ENCODE data around the gene LAMA5. TPM values are rescaled to one million over a fixed set of nuclear protein-coding genes. Genes with fewer than 3 reads are reported as not detected.

LAMA5 gene
- total RNA-seq, 4 donors from 2014 or later, result 95.2 to 230 (median 139) TPM

- DNase-seq (ENCODE audit: low spot score in 2 of 2), result no peak
- no peak for TF ChIP-seq EP300 (IDR thresholded peaks at IDR 0.05)
- no peak for TF ChIP-seq POLR2A (IDR thresholded peaks at IDR 0.05)
- no peak for TF ChIP-seq CTCF (IDR thresholded peaks at IDR 0.05)
- Histone ChIP-seq H3K27ac (no peak overlapping the region), H3K4me3 (no peak overlapping the region), H3K9me3 (no peaks in the 10 kb centered on the region), H3K36me3 (peaks cover 0 to 97% (median 7%) of the 10 kb centered on the region in 3 donors), H3K27me3 (no peaks in the 10 kb centered on the region), H3K4me1 (no peaks in the 10 kb centered on the region)
- 86 to 90% methylated on average over 18 to 23 of the region's 25 CpGs for WGBS, 2 donors
Measured at GRCh38 chr20:62286493-62287064, 80.5 kb downstream of the LAMA5 start.

- no peaks in the 10 kb centered on the region for H3K9me3 ChIP-seq
- no peaks in the 10 kb centered on the region for H3K27me3 ChIP-seq
- H3K4me3 ChIP-seq, result no peak overlapping the region
- TF ChIP-seq POLR2A (IDR thresholded peaks at IDR 0.05) (no peak), EP300 (IDR thresholded peaks at IDR 0.05) (peak in 1 of 2 donors; percentile 44)
- no peak for DNase-seq (ENCODE audit: low spot score in 2 of 2)
- 73 to 82% methylated on average over 23 of the region's 23 CpGs for WGBS, 2 donors
- no peak overlapping the region for H3K27ac ChIP-seq
- H3K4me1 ChIP-seq, result no peaks in the 10 kb centered on the region
- H3K36me3 ChIP-seq, result peaks cover 0 to 97% (median under 1%) of the 10 kb centered on the region in 3 donors
Measured at GRCh38 chr20:62285722-62286121, 81.4 kb downstream of the LAMA5 start.

DNA sequence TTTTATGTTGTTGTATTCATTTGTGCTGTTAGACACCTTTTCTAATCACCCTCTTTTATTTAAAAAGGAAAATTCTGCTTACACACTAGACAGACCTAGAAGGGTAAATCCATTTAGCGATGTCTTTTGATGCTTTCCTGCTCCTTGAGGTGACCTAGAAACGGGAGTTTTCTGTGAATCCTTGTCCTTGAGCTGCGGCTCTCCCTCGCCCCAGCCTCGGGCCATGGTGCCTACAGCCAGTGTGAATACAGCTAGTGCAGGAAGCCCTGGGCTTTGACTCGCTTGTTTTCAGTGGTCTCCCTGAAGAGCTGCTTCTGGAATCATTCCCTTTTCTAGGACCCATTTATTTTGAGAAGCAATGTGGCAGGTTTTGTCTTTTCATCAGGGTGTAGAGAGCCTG is 82.0 kb downstream of the LAMA5 start:
- no peak overlapping the region for H3K27ac ChIP-seq

GRCh38 chr20:62284448-62284847 is 82.7 kb downstream of the LAMA5 start:
- H3K27me3 ChIP-seq, result no peaks in the 10 kb centered on the region
- DNase-seq (ENCODE audit: low spot score in 2 of 2), result no peak
- no peak overlapping the region for H3K4me3 ChIP-seq
- H3K36me3 ChIP-seq, result peaks cover 0 to 99% (median 13%) of the 10 kb centered on the region in 3 donors
- WGBS, 2 donors, result 84 to 90% methylated on average over 6 of the region's 6 CpGs
- no peak overlapping the region for H3K27ac ChIP-seq
- TF ChIP-seq EP300 (IDR thresholded peaks at IDR 0.05), result no peak
- no peak for TF ChIP-seq POLR2A (IDR thresholded peaks at IDR 0.05)
- TF ChIP-seq CTCF (IDR thresholded peaks at IDR 0.05), result no peak
- no peaks in the 10 kb centered on the region for H3K9me3 ChIP-seq
- H3K4me1 ChIP-seq, result no peaks in the 10 kb centered on the region

More for the DNA sequence above, 82.0 kb downstream of the LAMA5 start:
- Histone ChIP-seq H3K4me3 (no peak overlapping the region), H3K4me1 (no peaks in the 10 kb centered on the region), H3K27me3 (no peaks in the 10 kb centered on the region), H3K9me3 (no peaks in the 10 kb centered on the region), H3K36me3 (peaks cover 0 to 99% (median 6%) of the 10 kb centered on the region in 3 donors)
- no peak for DNase-seq (ENCODE audit: low spot score in 2 of 2)
- 84 to 85% methylated on average over 6 of the region's 6 CpGs for WGBS, 2 donors
- TF ChIP-seq CTCF (IDR thresholded peaks at IDR 0.05) (no peak), POLR2A (IDR thresholded peaks at IDR 0.05) (no peak), EP300 (IDR thresholded peaks at IDR 0.05) (no peak)

DNA sequence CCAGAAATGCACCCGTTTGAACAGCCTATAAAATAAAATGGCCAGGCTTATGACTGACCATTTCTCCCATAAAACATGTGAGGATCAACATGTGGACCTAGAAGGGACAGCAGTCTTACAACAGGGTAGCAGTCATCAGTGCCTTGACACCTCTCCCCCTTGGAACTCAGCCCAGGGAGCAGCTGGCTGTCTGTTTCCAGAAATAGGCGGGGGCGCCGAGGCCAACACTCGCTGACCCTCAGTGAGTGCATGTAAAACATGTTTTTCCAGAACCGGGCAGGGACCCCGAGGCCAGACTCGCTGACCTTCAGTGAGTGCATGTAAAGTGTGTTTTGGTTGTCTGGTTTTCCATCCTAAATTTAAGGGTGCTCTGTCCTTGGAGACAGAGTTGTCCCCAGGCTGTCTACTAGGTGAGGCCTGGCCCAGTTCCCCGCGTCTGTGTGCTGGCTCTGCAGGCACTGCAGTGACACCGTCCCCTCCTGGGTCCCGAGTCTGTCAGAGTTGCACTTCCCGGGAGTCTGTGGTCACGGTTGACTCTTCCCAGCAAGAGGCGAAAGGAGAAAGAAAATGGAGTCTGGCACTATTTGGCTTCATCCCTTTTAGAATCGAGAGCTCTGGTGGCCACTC is 84.1 kb downstream of the LAMA5 start:
- Histone ChIP-seq H3K4me3 (no peak overlapping the region), H3K27ac (no peak overlapping the region), H3K4me1 (no peaks in the 10 kb centered on the region), H3K27me3 (no peaks in the 10 kb centered on the region), H3K36me3 (peaks cover 0 to 93% (median 16%) of the 10 kb centered on the region in 3 donors), H3K9me3 (no peaks in the 10 kb centered on the region)
- no peak for DNase-seq (ENCODE audit: low spot score in 2 of 2)
- 69 to 83% methylated on average over 16 of the region's 16 CpGs for WGBS, 2 donors
- TF ChIP-seq POLR2A (IDR thresholded peaks at IDR 0.05), result no peak

GRCh38 chr20:62282103-62282502 is 85.0 kb downstream of the LAMA5 start:
- no peaks in the 10 kb centered on the region for H3K9me3 ChIP-seq
- 91 to 93% methylated on average over 7 of the region's 7 CpGs for WGBS, 2 donors
- H3K4me1 ChIP-seq, result no peaks in the 10 kb centered on the region
- TF ChIP-seq EP300 (IDR thresholded peaks at IDR 0.05) (no peak), CTCF (IDR thresholded peaks at IDR 0.05) (no peak), POLR2A (IDR thresholded peaks at IDR 0.05) (no peak)
- no peak overlapping the region for H3K27ac ChIP-seq
- no peak overlapping the region for H3K4me3 ChIP-seq
- no peak for DNase-seq (ENCODE audit: low spot score in 2 of 2)
- no peaks in the 10 kb centered on the region for H3K27me3 ChIP-seq
- peaks cover 0 to 91% (median 16%) of the 10 kb centered on the region in 3 donors for H3K36me3 ChIP-seq
